Loucy (cell line): ENCODE results near the gene EIF4EBP2.
A peak's percentile ranks its signal among the peaks of the same experiment; 100 is the strongest.

Experiments
- H2AFZ ChIP-seq: fragments of 200-600 bp; sonication (generic); 2 replicates; pipeline ENCODE4 v1.6.0; 2016; ENCODE audit warnings: antibody characterized with exemption, mild to moderate bottlenecking, low read length, moderate library complexity
- H3F3A ChIP-seq: fragments of 200-600 bp; 2 replicates; pipeline ENCODE4 v1.6.0; 2016; ENCODE audit warnings: antibody characterized with exemption, low read depth, mild to moderate bottlenecking
- H3K27me3 ChIP-seq: fragments of 200-600 bp; sonication (generic); 2 replicates; pipeline ENCODE4 v1.6.1; 2014; ENCODE audit warnings: low read length, mild to moderate bottlenecking; ENCODE audit not compliant: insufficient read depth, poor library complexity, severe bottlenecking
- H3K36me3 ChIP-seq: fragments of 200-600 bp; sonication (generic); 2 replicates; pipeline ENCODE4 v1.6.1; 2016; ENCODE audit warnings: low read length; ENCODE audit not compliant: insufficient read depth
- H3K4me1 ChIP-seq: fragments of 200-600 bp; sonication (generic); 2 replicates; pipeline ENCODE4 v1.5.1; 2014; ENCODE audit warnings: low read length, mild to moderate bottlenecking; ENCODE audit not compliant: insufficient read depth, poor library complexity, severe bottlenecking
- H3K4me2 ChIP-seq: fragments of 200-600 bp; sonication (generic); 2 replicates; pipeline ENCODE4 v1.6.0; 2014; ENCODE audit warnings: antibody characterized with exemption, low read length, low read depth, mild to moderate bottlenecking; ENCODE audit not compliant: poor library complexity, severe bottlenecking
- H3K4me3 ChIP-seq: fragments of 200-600 bp; sonication (generic); 2 replicates; pipeline ENCODE4 v1.5.1; 2014; ENCODE audit warnings: low read length, mild to moderate bottlenecking, mixed read lengths; ENCODE audit not compliant: poor library complexity, severe bottlenecking
- H3K79me2 ChIP-seq: fragments of 200-600 bp; sonication (generic); 2 replicates; pipeline ENCODE4 v1.6.1; 2014; ENCODE audit warnings: low read length; ENCODE audit not compliant: insufficient read depth
- H3K9ac ChIP-seq: fragments of 200-600 bp; sonication (generic); 2 replicates; pipeline ENCODE4 v1.6.0; 2014; ENCODE audit warnings: mild to moderate bottlenecking, low read depth, low read length, moderate library complexity; ENCODE audit not compliant: poor library complexity, severe bottlenecking
- H3K9me2 ChIP-seq: fragments of 200-600 bp; sonication (generic); replicated peaks from 2 replicates; pipeline ENCODE4 v1.6.1; 2016; ENCODE audit warnings: low read depth, low read length, mixed read lengths
- H3K9me3 ChIP-seq: fragments of 200-600 bp; sonication (generic); 2 replicates; pipeline ENCODE4 v1.6.1; 2014; ENCODE audit warnings: mild to moderate bottlenecking, antibody characterized with exemption, low read length, low read depth; ENCODE audit not compliant: insufficient read depth
- H4K20me1 ChIP-seq: fragments of 200-600 bp; sonication (generic); 2 replicates; pipeline ENCODE4 v1.6.0; 2014; ENCODE audit warnings: antibody characterized with exemption, low read length, mild to moderate bottlenecking; ENCODE audit not compliant: insufficient read depth, poor library complexity, severe bottlenecking
- CTCF ChIP-seq: fragments of 200-600 bp; sonication (generic); conservative IDR thresholded peaks from 2 replicates; pipeline ENCODE4 v1.5.1; 2014; ENCODE audit warnings: mild to moderate bottlenecking, antibody characterized with exemption, low read length
- EZH2phosphoT487 ChIP-seq: fragments of 200-600 bp; IDR thresholded peaks from 2 replicates; pipeline ENCODE4 v1.6.1; 2018; ENCODE audit warnings: antibody characterized with exemption, mild to moderate bottlenecking, moderate library complexity, borderline replicate concordance

EIF4EBP2 gene

GRCh38 chr10:70412356-70412755 lies 8.4 kb downstream of the EIF4EBP2 start:
- Histone ChIP-seq H3K9me2 (no peaks in the 10 kb centered on the region), H3K4me2 (peak overlapping the region; percentile 60), H3K27me3 (no peaks in the 10 kb centered on the region), H4K20me1 (peaks cover 69% of the 10 kb centered on the region), H2AFZ (no peak overlapping the region), H3K4me3 (no peak overlapping the region), H3F3A (no peaks in the 10 kb centered on the region), H3K36me3 (no peaks in the 10 kb centered on the region), H3K9me3 (no peaks in the 10 kb centered on the region), H3K9ac (no peak overlapping the region), H3K79me2 (peaks cover 86% of the 10 kb centered on the region), H3K4me1 (peaks cover 33% of the 10 kb centered on the region)
- TF ChIP-seq CTCF (no peak), EZH2phosphoT487 (no peak)

GRCh38 chr10:70417568-70417967 lies 13.6 kb downstream of the EIF4EBP2 start:
- H3K27me3 ChIP-seq = no peaks in the 10 kb centered on the region
- H2AFZ ChIP-seq = no peak overlapping the region
- H3K9me2 ChIP-seq = no peaks in the 10 kb centered on the region
- H3F3A ChIP-seq = no peaks in the 10 kb centered on the region
- no peak overlapping the region for H3K4me3 ChIP-seq
- H3K4me2 ChIP-seq = no peak overlapping the region
- peaks cover 26% of the 10 kb centered on the region for H4K20me1 ChIP-seq
- peaks cover 6% of the 10 kb centered on the region for H3K4me1 ChIP-seq
- H3K9ac ChIP-seq = no peak overlapping the region
- TF ChIP-seq EZH2phosphoT487 = no peak
- no peak for TF ChIP-seq CTCF
- peaks cover 29% of the 10 kb centered on the region; the same call in 1 of the 2 replicates for H3K36me3 ChIP-seq
- H3K9me3 ChIP-seq = no peaks in the 10 kb centered on the region
- peaks cover 46% of the 10 kb centered on the region for H3K79me2 ChIP-seq

GRCh38 chr10:70418229-70418628 lies 14.3 kb downstream of the EIF4EBP2 start:
- H3K9ac ChIP-seq = no peak overlapping the region
- H3K79me2 ChIP-seq = peaks cover 40% of the 10 kb centered on the region
- no peak overlapping the region for H2AFZ ChIP-seq
- no peak overlapping the region for H3K4me2 ChIP-seq
- no peaks in the 10 kb centered on the region for H3K9me2 ChIP-seq
- H3K36me3 ChIP-seq = peaks cover 36% of the 10 kb centered on the region; the same call in 1 of the 2 replicates
- H3K4me1 ChIP-seq = no peaks in the 10 kb centered on the region
- H3K27me3 ChIP-seq = no peaks in the 10 kb centered on the region
- no peak overlapping the region for H3K4me3 ChIP-seq
- no peak for TF ChIP-seq EZH2phosphoT487
- TF ChIP-seq CTCF = no peak
- H4K20me1 ChIP-seq = peaks cover 20% of the 10 kb centered on the region
- H3K9me3 ChIP-seq = no peaks in the 10 kb centered on the region
- H3F3A ChIP-seq = no peaks in the 10 kb centered on the region
